Activated CD4-positive, CD25-positive, alpha-beta regulatory T cell treated with anti-CD3 and anti-CD28 coated beads, Interleukin-2, amount 50 U/mL, for 24 hours (primary cell): ENCODE results near the gene CAPN13.

Experiments
- ATAC-seq, 2 donors: fragments of 150-1000 bp; cut with Tn5 transposase; one replicate each; pipeline ENCODE4 v1.10.0; 2021; ENCODE audit warnings: mild to moderate bottlenecking in 1 of 2, moderate library complexity in 1 of 2

Gene CAPN13

DNA sequence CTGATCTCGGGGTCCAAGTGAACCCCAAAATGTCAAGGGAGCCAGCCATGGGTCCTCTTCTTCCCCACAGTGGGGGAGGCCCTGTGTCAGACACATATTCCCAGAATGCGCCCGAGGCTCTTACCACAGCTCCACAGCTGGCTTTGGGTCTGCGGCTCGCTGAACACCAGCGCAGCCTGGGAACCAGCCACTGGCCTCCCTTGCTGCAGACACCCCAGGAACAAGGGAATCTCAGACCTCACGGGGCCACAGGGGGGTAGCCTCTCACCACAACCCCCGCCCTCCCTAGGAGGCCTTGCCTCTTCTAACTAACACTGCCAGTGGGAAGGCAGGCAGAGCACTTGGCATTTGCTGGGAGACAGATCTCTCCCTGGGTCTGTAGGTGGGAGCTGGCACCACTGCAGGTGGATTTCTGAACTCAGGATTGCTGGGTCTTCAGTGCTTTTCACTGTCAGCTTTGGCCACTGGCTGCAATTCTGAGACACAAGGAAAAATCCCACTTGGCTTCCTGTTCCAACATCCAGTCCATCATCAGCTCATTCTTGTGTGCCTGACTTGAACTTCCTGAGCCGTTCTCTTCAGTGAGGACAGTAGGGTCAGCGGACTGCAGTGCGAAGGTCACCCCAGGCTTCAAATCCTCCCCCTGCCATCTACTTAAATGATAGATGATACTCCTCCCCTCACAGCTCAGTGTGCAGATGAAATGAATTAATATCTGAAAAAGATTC, 128.7 kb downstream of the CAPN13 start:
- no peak for ATAC-seq

DNA sequence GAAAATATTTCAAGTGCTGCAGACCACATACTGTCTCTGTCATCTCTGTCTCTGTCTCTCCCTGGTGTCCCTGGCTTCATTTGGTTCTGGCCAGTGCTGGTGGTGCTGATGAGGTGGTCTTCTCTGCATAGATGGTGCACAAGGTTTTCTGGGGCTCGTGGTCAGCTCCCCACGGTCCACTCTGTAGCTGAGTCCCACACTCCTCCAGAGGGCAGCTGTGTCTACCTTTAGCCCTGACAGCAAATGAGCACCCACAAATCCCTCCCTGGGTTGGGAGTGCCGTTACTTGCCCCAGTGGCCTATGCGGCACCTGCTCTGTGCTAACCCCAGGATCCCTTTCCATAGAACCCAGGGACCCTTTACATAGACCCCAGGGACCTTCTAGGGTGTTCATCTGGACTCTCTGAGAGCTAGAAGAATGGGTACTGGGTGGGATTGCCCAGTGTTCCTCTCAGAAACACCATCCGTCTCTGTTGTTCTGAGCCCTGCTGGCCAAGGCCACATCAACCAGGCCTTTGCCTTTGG, 129.3 kb downstream of the CAPN13 start:
- ATAC-seq = no peak

DNA sequence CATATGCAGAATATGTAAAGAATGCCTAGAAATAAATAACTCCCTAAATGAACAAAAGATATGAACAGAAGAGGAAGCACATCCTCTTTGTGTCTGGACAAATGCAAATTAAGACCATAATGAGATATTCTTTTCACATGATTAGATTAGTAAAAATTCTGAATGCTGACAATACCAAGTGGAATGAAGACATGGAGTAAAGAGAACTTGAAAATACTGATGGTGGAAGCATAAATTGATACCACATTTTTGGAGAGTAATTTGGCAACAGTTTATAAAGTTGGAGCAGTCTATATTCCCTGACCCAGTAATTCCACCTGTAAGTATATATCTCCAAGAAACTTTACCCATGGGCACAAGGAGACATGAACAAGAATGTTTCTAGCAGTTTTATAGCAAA, 130.0 kb downstream of the CAPN13 start:
- no peak for ATAC-seq

GRCh38 chr2:30675758-30676157, 131.5 kb downstream of the CAPN13 start:
- ATAC-seq = no peak

- ATAC-seq = no peak
Measured at GRCh38 chr2:30673127-30673526, 134.1 kb downstream of the CAPN13 start.
